ENCODE results near the gene RTL10. TPM values are rescaled to one million over a fixed set of nuclear protein-coding genes. Genes with fewer than 3 reads are reported as not detected.
A peak's percentile ranks its signal among the peaks of the same experiment; 100 is the strongest.

RTL10 gene
- polyA plus RNA-seq, 1 of the 3 experiments (the other 2 are of a cell fraction): 7.8 TPM

DNA sequence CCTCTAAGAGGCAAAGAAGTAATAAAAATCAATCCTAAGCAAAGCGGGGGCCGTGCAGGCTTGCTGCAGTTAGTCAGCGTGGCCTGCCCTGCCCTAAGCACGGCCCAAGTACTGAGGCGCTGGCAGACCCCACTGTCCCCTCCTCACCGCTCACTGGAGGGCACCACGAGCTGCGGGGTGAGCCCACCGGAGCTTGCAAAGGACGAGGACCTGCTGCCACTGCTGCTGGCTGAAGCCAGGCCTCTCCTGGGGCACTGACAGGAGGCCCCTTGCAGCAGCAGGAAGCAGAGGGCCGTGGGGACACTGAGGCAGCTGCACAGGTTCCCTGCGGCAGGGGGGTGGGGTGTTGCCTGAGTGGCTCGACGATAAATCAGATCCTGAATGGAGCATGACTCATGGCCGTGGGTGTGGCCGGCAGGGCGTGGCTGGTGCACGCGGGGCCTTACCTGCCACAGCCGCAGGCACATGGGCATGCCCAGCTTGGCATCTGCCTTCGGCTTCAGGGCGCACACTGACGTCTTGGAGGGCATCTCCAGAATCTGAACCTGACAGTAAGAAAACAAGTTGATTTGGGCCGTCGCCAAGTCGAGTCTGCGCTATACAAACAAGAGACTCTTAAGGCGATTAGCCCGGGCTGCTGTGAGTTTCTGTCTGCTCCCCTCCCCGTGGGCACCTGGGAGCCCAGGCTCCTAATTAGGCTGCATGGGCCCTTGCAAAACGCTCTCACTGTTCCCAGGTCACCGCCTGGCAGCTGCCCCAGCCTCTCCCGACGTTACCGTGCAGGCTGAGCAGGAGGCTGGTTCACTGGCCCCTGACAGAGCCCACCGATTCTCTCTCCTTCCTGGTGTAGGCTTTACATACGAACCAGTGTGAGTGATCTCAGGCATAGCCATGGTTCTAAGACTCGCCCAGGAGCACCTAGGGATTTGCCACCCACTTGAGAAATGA lies 48.2 kb downstream of the RTL10 start:
- ChIA-PET CTCF (interaction anchor here (1.0 to 1.4 kb wide), 4 partner anchors 7 to 104 kb away, joined by 3 to 6 read pairs (median 4); no protein-coding TSS in a partner anchor), POLR2A (no interaction called here)
- Histone ChIP-seq H3K4me1 (ENCODE audit: control insufficient read depth in 1 of 2, insufficient read depth in 2 of 2, low read depth in 1 of 2, low read length in 1 of 2) (peaks cover 0 to 40% of the 10 kb centered on the region in 2 experiments; a peak in 1 of 4 replicates), H3F3A (replicated peaks; ENCODE audit: insufficient read depth) (no peaks in the 10 kb centered on the region), H3K9me3 (no peaks in the 10 kb centered on the region), H3K9me2 (no peaks in the 10 kb centered on the region), H3K27me3 (ENCODE audit: insufficient read depth) (no peaks in the 10 kb centered on the region), H3K9ac (no peak overlapping the region), H3K27ac (ENCODE audit: low read depth in 2 of 2, low read length in 1 of 2) (no peak overlapping the region; a peak in 1 of 4 replicates), H4K20me1 (ENCODE audit: insufficient read depth) (no peaks in the 10 kb centered on the region), H3K79me2 (ENCODE audit: insufficient read depth) (no peaks in the 10 kb centered on the region), H3K4me3 (ENCODE audit: low read depth in 2 of 2, low read length in 1 of 2) (no peak overlapping the region), H2AFZ (ENCODE audit: low read depth) (no peak overlapping the region), H3K36me3 (replicated peaks in 1 of 2; ENCODE audit: control insufficient read depth in 1 of 2, insufficient read depth in 2 of 2, low read length in 1 of 2) (no peaks in the 10 kb centered on the region), H3K4me2 (no peak overlapping the region)
- 81% methylated on average over 23 of the region's 38 CpGs for WGBS (ENCODE audit: low lambda C conversion rate)
- TF ChIP-seq MXI1 (IDR thresholded peaks at IDR 0.05; ENCODE audit: low read depth, low read length): no peak
- TF ChIP-seq, protein P1, sequence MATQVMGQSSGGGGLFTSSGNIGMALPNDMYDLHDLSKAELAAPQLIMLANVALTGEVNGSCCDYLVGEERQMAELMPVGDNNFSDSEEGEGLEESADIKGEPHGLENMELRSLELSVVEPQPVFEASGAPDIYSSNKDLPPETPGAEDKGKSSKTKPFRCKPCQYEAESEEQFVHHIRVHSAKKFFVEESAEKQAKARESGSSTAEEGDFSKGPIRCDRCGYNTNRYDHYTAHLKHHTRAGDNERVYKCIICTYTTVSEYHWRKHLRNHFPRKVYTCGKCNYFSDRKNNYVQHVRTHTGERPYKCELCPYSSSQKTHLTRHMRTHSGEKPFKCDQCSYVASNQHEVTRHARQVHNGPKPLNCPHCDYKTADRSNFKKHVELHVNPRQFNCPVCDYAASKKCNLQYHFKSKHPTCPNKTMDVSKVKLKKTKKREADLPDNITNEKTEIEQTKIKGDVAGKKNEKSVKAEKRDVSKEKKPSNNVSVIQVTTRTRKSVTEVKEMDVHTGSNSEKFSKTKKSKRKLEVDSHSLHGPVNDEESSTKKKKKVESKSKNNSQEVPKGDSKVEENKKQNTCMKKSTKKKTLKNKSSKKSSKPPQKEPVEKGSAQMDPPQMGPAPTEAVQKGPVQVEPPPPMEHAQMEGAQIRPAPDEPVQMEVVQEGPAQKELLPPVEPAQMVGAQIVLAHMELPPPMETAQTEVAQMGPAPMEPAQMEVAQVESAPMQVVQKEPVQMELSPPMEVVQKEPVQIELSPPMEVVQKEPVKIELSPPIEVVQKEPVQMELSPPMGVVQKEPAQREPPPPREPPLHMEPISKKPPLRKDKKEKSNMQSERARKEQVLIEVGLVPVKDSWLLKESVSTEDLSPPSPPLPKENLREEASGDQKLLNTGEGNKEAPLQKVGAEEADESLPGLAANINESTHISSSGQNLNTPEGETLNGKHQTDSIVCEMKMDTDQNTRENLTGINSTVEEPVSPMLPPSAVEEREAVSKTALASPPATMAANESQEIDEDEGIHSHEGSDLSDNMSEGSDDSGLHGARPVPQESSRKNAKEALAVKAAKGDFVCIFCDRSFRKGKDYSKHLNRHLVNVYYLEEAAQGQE (IDR thresholded peaks at IDR 0.05; ENCODE audit: low read depth, low read length): no peak
- TF ChIP-seq, protein P2, sequence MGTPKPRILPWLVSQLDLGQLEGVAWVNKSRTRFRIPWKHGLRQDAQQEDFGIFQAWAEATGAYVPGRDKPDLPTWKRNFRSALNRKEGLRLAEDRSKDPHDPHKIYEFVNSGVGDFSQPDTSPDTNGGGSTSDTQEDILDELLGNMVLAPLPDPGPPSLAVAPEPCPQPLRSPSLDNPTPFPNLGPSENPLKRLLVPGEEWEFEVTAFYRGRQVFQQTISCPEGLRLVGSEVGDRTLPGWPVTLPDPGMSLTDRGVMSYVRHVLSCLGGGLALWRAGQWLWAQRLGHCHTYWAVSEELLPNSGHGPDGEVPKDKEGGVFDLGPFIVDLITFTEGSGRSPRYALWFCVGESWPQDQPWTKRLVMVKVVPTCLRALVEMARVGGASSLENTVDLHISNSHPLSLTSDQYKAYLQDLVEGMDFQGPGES (IDR thresholded peaks at IDR 0.05; ENCODE audit: low read depth, low read length): no peak
- no peak for TF ChIP-seq RFX5 (IDR thresholded peaks at IDR 0.05; ENCODE audit: low read length)
- TF ChIP-seq, protein P3, sequence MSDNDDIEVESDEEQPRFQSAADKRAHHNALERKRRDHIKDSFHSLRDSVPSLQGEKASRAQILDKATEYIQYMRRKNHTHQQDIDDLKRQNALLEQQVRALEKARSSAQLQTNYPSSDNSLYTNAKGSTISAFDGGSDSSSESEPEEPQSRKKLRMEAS (IDR thresholded peaks at IDR 0.05; ENCODE audit: low read depth): no peak
- TF ChIP-seq, protein P4, sequence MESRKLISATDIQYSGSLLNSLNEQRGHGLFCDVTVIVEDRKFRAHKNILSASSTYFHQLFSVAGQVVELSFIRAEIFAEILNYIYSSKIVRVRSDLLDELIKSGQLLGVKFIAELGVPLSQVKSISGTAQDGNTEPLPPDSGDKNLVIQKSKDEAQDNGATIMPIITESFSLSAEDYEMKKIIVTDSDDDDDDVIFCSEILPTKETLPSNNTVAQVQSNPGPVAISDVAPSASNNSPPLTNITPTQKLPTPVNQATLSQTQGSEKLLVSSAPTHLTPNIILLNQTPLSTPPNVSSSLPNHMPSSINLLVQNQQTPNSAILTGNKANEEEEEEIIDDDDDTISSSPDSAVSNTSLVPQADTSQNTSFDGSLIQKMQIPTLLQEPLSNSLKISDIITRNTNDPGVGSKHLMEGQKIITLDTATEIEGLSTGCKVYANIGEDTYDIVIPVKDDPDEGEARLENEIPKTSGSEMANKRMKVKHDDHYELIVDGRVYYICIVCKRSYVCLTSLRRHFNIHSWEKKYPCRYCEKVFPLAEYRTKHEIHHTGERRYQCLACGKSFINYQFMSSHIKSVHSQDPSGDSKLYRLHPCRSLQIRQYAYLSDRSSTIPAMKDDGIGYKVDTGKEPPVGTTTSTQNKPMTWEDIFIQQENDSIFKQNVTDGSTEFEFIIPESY (IDR thresholded peaks at IDR 0.05; ENCODE audit: borderline replicate concordance, low read depth): no peak
- TF ChIP-seq GATA2 (CRISPR knock-in tag; IDR thresholded peaks at IDR 0.05): no peak
- TF ChIP-seq MEF2A (IDR thresholded peaks at IDR 0.05; ENCODE audit: borderline replicate concordance, low read depth): no peak
- TF ChIP-seq RAD21 (IDR thresholded peaks at IDR 0.05; ENCODE audit: low read length): no peak
- no peak for TF ChIP-seq GABPA (IDR thresholded peaks at IDR 0.05; ENCODE audit: low read depth)
- TF ChIP-seq TAF1 (IDR thresholded peaks at IDR 0.05; ENCODE audit: borderline replicate concordance, low read depth, low read length): no peak
- TF ChIP-seq FOSL2 (IDR thresholded peaks at IDR 0.05; ENCODE audit: borderline replicate concordance, low read depth): no peak
- no peak for TF ChIP-seq NFIC (IDR thresholded peaks at IDR 0.05; ENCODE audit: borderline replicate concordance)
- TF ChIP-seq FOXJ3 (CRISPR knock-in tag; IDR thresholded peaks at IDR 0.05): no peak
- DNase-seq: peak; percentile 30
